KMS-11 (cell line): ENCODE results near the gene CENATAC.
A peak's percentile ranks its signal among the peaks of the same experiment; 100 is the strongest.
"Not testable (repeated sequence)": the region's sequence is repeated elsewhere in the genome, so short reads cannot be mapped to it uniquely, and the experiment has no call there.

Source experiments
- H2AFZ ChIP-seq: fragments of 200-600 bp; sonication (generic); 2 replicates; pipeline ENCODE4 v1.6.1; 2016; ENCODE audit warnings: antibody characterized with exemption, mixed run types, low read depth
- H3K27ac ChIP-seq: fragments of 200-600 bp; sonication (generic); 2 replicates; pipeline ENCODE4 v1.6.1; 2016; ENCODE audit warnings: mild to moderate bottlenecking, mixed run types
- H3K27me3 ChIP-seq: fragments of 200-600 bp; sonication (generic); 2 replicates; pipeline ENCODE4 v1.6.1; 2017; ENCODE audit warnings: mild to moderate bottlenecking, low read depth, mixed run types, moderate library complexity; ENCODE audit not compliant: insufficient read depth
- H3K36me3 ChIP-seq: fragments of 200-600 bp; sonication (generic); 2 replicates; pipeline ENCODE4 v1.6.1; 2017; ENCODE audit warnings: mild to moderate bottlenecking, mixed run types; ENCODE audit not compliant: insufficient read depth
- H3K4me1 ChIP-seq: fragments of 200-600 bp; sonication (generic); 2 replicates; pipeline ENCODE4 v1.6.1; 2016; ENCODE audit warnings: mild to moderate bottlenecking, low read depth, mixed run types; ENCODE audit not compliant: poor library complexity, severe bottlenecking
- H3K4me2 ChIP-seq: fragments of 200-600 bp; sonication (generic); 2 replicates; pipeline ENCODE4 v1.7.0; 2016; ENCODE audit warnings: mild to moderate bottlenecking, mixed run types
- H3K4me3 ChIP-seq: fragments of 200-600 bp; sonication (generic); IDR thresholded peaks from 2 replicates; pipeline ENCODE4 v1.6.1; 2017; ENCODE audit warnings: low read depth, low read length, mixed read lengths; ENCODE audit not compliant: insufficient read depth
- H3K79me2 ChIP-seq: fragments of 200-600 bp; sonication (generic); 2 replicates; pipeline ENCODE4 v1.6.1; 2016; ENCODE audit warnings: low read depth, mixed run types; ENCODE audit not compliant: insufficient read depth
- H3K9ac ChIP-seq: fragments of 200-600 bp; sonication (generic); 2 replicates; pipeline ENCODE4 v1.6.1; 2016; ENCODE audit warnings: mild to moderate bottlenecking, mixed run types
- H4K20me1 ChIP-seq: fragments of 200-600 bp; sonication (generic); 2 replicates; pipeline ENCODE4 v1.6.1; 2016; ENCODE audit warnings: mild to moderate bottlenecking, mixed run types; ENCODE audit not compliant: insufficient read depth
- CTCF ChIP-seq: fragments of 200-600 bp; sonication (generic); conservative IDR thresholded peaks from 2 replicates; pipeline ENCODE4 v1.6.1; 2017; ENCODE audit warnings: low read depth, mild to moderate bottlenecking, antibody characterized with exemption, low read length, moderate library complexity, mixed read lengths

CENATAC gene

GRCh38 chr11:118997627-118998387 lies at the start of gene CENATAC:
CENATAC (plus strand) TSS chr11:118998138; CDS start chr11:118998198, 60 bp downstream.
- H3K9ac ChIP-seq: peak within 1 kb of the TSS; percentile 44; the same call in 1 of the 2 replicates
- peaks cover 4% of the 10 kb centered on the region; the same call in 1 of the 2 replicates for H3K36me3 ChIP-seq
- H3K4me1 ChIP-seq: no peaks in the 10 kb centered on the region
- no peak within 1 kb of the TSS for H3K4me3 ChIP-seq
- TF ChIP-seq CTCF: no peak
- peak within 1 kb of the TSS; percentile 87 for H2AFZ ChIP-seq
- H4K20me1 ChIP-seq: no peaks in the 10 kb centered on the region
- peak within 1 kb of the TSS; percentile 68 for H3K4me2 ChIP-seq
- H3K27ac ChIP-seq: peak within 1 kb of the TSS; percentile 42; the same call in 1 of the 2 replicates
- no peaks in the 10 kb centered on the region for H3K27me3 ChIP-seq
- H3K79me2 ChIP-seq: no peaks in the 10 kb centered on the region

- H3K27me3 ChIP-seq: no peaks in the 10 kb centered on the region
- H3K4me2 ChIP-seq: no peak overlapping the region
- no peaks in the 10 kb centered on the region for H3K79me2 ChIP-seq
- no peak overlapping the region for H3K9ac ChIP-seq
- no peaks in the 10 kb centered on the region for H3K4me1 ChIP-seq
- no peaks in the 10 kb centered on the region for H4K20me1 ChIP-seq
- H3K27ac ChIP-seq: no peak overlapping the region
- no peak overlapping the region for H2AFZ ChIP-seq
- no peak overlapping the region for H3K4me3 ChIP-seq
- H3K36me3 ChIP-seq: no peaks in the 10 kb centered on the region
- no peak for TF ChIP-seq CTCF
These were observed 44.7 kb upstream of the CENATAC start for GRCh38 chr11:118953265-118953664.

GRCh38 chr11:118953976-118954375 lies 44.0 kb upstream of the CENATAC start:
- H3K9ac ChIP-seq, H3K4me1 ChIP-seq, H3K36me3 ChIP-seq, H4K20me1 ChIP-seq, H2AFZ ChIP-seq, H3K79me2 ChIP-seq, H3K27me3 ChIP-seq, H3K4me2 ChIP-seq, H3K27ac ChIP-seq, H3K4me3 ChIP-seq: not testable (repeated sequence)

GRCh38 chr11:118956094-118956846 lies 41.7 kb upstream of the CENATAC start, which contains the start of gene UPK2:
UPK2 (plus strand) TSS chr11:118956298; CDS start chr11:118956351, 53 bp downstream.
- Histone ChIP-seq H3K36me3 (no peaks in the 10 kb centered on the region), H2AFZ (no peak within 1 kb of the TSS), H3K27me3 (no peaks in the 10 kb centered on the region), H3K27ac (no peak within 1 kb of the TSS), H3K79me2 (no peaks in the 10 kb centered on the region), H3K4me3 (no peak within 1 kb of the TSS), H3K9ac (no peak within 1 kb of the TSS), H3K4me2 (no peak within 1 kb of the TSS), H3K4me1 (no peaks in the 10 kb centered on the region), H4K20me1 (no peaks in the 10 kb centered on the region)
- peak; percentile 77 for TF ChIP-seq CTCF
